Calu3 (cell line): ENCODE measurements around the gene WDR37. TPM values are rescaled to one million over a fixed set of nuclear protein-coding genes. Genes with fewer than 3 reads are reported as not detected.

ENCODE experiments used
- BruUV-seq: library from RNA; stranded (reverse); fragments of 400-500 nt; replicated peaks from 2 replicates; lab custom pipeline; 2021; lab: Mats Ljungman, UMichigan
- CTCF ChIA-PET: fragments of 300-600 bp; sonication (Branson Sonifier 250); formaldehyde crosslinking; loops from one replicate; lab custom pipeline; 2022; ENCODE audit warnings: antibody characterized with exemption; lab: Charles Lee
- DNase-seq: peaks from one replicate; pipeline ENCODE4 v3.0.0; 2022
- H3K27ac Mint-ChIP-seq: one replicate; pipeline ENCODE4 v1.8.0; 2022; ENCODE audit warnings: mixed read lengths; ENCODE audit not compliant: unreplicated experiment
- H3K27me3 Mint-ChIP-seq: one replicate; pipeline ENCODE4 v1.8.0; 2022; ENCODE audit warnings: mixed read lengths; ENCODE audit not compliant: unreplicated experiment
- H3K36me3 Mint-ChIP-seq: one replicate; pipeline ENCODE4 v1.8.0; 2022; ENCODE audit warnings: mild to moderate bottlenecking, moderate library complexity, mixed read lengths; ENCODE audit not compliant: insufficient read depth, unreplicated experiment
- H3K4me1 Mint-ChIP-seq: one replicate; pipeline ENCODE4 v1.8.0; 2022; ENCODE audit warnings: mild to moderate bottlenecking, low read depth, mixed read lengths; ENCODE audit not compliant: unreplicated experiment
- H3K4me3 Mint-ChIP-seq: one replicate; pipeline ENCODE4 v1.8.0; 2022; ENCODE audit warnings: mild to moderate bottlenecking, low read depth, moderate library complexity, mixed read lengths; ENCODE audit not compliant: unreplicated experiment
- H3K9me3 Mint-ChIP-seq: one replicate; pipeline ENCODE4 v1.8.0; 2022; ENCODE audit warnings: low read depth, mixed read lengths; ENCODE audit not compliant: unreplicated experiment
- intact Hi-C: fragments of 100-400 bp; cut with micrococcal nuclease; formaldehyde crosslinking; loops from one replicate; pipeline ENCODE4 v1.10.0; 2022; ENCODE audit not compliant: unreplicated experiment
- total RNA-seq: library from RNA; stranded (reverse); gene quantifications from 2 replicates; pipeline ENCODE4 v1.2.3, GENCODE V29; 2022
- TF ChIP-seq, protein P1 (sequence below): fragments of 200-600 bp; IDR thresholded peaks from one replicate; pipeline ENCODE4 v1.8.0; 2022; ENCODE audit warnings: antibody characterized with exemption; ENCODE audit not compliant: unreplicated experiment

WDR37 gene
- total RNA-seq, 1 experiment from 2014 or later: 17.8 TPM

DNA sequence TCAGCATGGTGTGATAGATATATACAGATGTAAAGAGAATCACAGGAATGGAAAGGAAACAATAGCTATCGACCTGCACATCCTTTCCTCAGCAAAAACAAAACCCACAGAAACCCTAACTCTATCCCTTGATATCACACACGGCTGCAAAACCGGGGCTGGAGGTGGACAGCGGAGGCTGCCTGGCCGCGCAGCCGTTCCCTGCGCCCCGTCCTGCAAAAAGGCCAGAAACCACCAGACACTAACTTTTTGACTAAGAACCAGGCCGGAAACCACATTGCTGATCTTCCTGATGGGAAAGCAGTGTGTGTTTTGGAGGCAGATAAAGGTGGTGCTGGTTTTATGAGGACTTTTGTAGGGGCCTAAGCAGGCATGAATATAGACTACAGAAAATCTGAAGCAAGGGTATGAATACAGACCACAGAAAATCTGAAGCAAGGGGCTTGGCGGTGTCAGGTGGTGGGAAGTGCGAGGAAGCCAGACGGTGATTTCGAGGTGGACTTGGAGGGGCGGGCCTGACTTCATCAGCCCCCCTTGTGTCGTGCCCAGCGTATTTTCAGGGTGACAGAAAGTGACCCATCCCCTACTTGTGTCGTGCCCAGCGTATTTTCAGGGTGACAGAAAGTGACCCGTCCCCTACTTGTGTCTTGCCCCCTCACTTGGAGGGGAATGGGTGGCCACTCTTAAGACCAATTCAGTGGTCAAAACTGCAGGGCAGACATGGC, 123.3 kb downstream of the WDR37 start:
- Mint-ChIP-seq H3K27me3 (peaks cover 89% of the 10 kb centered on the region), H3K27ac (no peak overlapping the region), H3K9me3 (no peaks in the 10 kb centered on the region), H3K4me3 (no peak overlapping the region), H3K36me3 (no peaks in the 10 kb centered on the region), H3K4me1 (no peaks in the 10 kb centered on the region)
- BruUV-seq: no TSS peak
- CTCF ChIA-PET: no interaction called here
- TF ChIP-seq, protein P1, sequence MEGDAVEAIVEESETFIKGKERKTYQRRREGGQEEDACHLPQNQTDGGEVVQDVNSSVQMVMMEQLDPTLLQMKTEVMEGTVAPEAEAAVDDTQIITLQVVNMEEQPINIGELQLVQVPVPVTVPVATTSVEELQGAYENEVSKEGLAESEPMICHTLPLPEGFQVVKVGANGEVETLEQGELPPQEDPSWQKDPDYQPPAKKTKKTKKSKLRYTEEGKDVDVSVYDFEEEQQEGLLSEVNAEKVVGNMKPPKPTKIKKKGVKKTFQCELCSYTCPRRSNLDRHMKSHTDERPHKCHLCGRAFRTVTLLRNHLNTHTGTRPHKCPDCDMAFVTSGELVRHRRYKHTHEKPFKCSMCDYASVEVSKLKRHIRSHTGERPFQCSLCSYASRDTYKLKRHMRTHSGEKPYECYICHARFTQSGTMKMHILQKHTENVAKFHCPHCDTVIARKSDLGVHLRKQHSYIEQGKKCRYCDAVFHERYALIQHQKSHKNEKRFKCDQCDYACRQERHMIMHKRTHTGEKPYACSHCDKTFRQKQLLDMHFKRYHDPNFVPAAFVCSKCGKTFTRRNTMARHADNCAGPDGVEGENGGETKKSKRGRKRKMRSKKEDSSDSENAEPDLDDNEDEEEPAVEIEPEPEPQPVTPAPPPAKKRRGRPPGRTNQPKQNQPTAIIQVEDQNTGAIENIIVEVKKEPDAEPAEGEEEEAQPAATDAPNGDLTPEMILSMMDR: no peak
- intact Hi-C loops: no loop called here
- no peak for DNase-seq

DNA sequence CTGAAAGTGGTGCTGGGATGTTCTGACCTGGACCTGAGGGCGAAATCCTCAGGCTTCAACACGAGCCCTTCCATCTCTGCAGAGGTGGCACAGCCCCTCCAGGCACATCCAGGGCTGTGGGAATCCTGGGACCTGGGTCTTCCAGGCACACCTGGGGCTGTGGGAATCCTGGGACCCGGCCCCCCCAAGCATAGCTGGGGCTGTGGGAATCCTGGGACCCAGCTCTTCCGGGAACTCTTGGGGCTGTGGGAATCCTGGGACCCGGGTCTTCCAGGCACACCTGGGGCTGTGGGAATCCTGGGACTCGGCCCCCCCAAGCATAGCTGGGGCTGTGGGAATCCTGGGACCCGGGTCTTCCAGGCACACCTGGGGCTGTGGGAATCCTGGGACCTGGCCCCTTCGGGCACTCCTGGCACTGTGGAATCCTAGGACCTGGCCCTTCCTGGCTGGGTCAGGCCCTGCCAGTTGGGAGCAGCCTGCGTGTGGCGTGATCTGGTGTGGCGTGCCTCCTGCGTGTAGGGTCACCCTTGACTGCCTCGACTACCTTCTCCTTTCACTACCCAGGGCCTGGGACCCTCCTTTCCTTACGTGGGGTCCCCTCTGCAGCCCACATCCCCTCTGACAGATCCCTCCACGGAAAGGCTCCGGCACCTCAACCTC, 124.0 kb downstream of the WDR37 start:
- DNase-seq: no peak
- H3K36me3 Mint-ChIP-seq: no peaks in the 10 kb centered on the region
- TF ChIP-seq, protein P1: no peak
- no peaks in the 10 kb centered on the region for H3K9me3 Mint-ChIP-seq
- no TSS peak for BruUV-seq
- peaks cover 82% of the 10 kb centered on the region for H3K27me3 Mint-ChIP-seq
- CTCF ChIA-PET: no interaction called here
- intact Hi-C loops: no loop called here
- H3K4me3 Mint-ChIP-seq: no peak overlapping the region
- no peak overlapping the region for H3K27ac Mint-ChIP-seq
- no peaks in the 10 kb centered on the region for H3K4me1 Mint-ChIP-seq

DNA sequence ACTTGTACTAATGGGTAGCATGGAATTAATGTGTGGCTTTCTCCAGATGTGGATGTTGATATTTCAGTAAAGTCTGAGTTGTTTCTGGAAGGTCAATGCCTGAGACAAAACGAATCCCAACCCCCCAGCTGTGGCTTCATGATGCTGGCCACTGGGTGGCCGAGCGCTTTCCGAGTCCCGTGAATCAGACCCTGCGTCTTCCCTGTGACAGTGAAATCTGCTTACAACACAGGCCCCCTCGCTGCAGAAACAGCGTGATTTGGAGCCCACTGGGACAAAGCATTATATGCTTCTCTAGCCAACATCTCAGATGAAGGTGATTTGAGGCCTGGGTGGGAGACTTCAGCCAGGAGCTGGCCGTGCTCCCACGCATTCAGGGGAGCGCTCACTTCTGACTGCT, 124.7 kb downstream of the WDR37 start:
- intact Hi-C loops: no loop called here
- H3K27ac Mint-ChIP-seq: no peak overlapping the region

More for the DNA sequence above, 124.7 kb downstream of the WDR37 start:
- peaks cover 82% of the 10 kb centered on the region for H3K27me3 Mint-ChIP-seq
- CTCF ChIA-PET: no interaction called here
- H3K4me1 Mint-ChIP-seq: no peaks in the 10 kb centered on the region
- BruUV-seq: no TSS peak
- no peaks in the 10 kb centered on the region for H3K9me3 Mint-ChIP-seq
- no peak overlapping the region for H3K4me3 Mint-ChIP-seq
- no peaks in the 10 kb centered on the region for H3K36me3 Mint-ChIP-seq
- TF ChIP-seq, protein P1: no peak
- no peak for DNase-seq

Other genes with a start within 250 kb of the WDR37 start
- 181 and 183 TPM in 2 replicates for gene LARP4B, start 124.7 kb upstream of the WDR37 start, total RNA-seq
- gene GTPBP4, start 68.0 kb upstream of the WDR37 start, total RNA-seq: 123 and 128 TPM in 2 replicates
- not detected in 2 replicates for gene IDI2, start 30.5 kb upstream of the WDR37 start, total RNA-seq
- 101 and 108 TPM in 2 replicates for gene IDI1, start 7.3 kb upstream of the WDR37 start, total RNA-seq